Transverse colon (tissue), 4 donors: ENCODE data around the gene TARS3. TPM values are rescaled to one million over a fixed set of nuclear protein-coding genes. Genes with fewer than 3 reads are reported as not detected.

Experiments
- DNase-seq: peaks from one replicate; pipeline ENCODE4 v3.0.0-alpha.2; 2019
- H3K27ac ChIP-seq, 4 donors: fragments of 200-600 bp; sonication (generic); 2 replicates each; pipeline ENCODE4 v1.5.1; 2016 to 2018; ENCODE audit warnings: inconsistent platforms in 4 of 4
- H3K27me3 ChIP-seq: fragments of 200-600 bp; sonication (generic); 2 replicates; pipeline ENCODE4 v1.5.1; 2017; ENCODE audit warnings: inconsistent platforms
- H3K36me3 ChIP-seq, 4 donors: fragments of 200-600 bp; sonication (generic); 2 replicates each; pipeline ENCODE4 v1.5.1; 2017 to 2019; ENCODE audit warnings: inconsistent platforms in 4 of 4
- H3K4me1 ChIP-seq, 4 donors: fragments of 200-600 bp; sonication (generic); 2 replicates each; pipeline ENCODE4 v1.5.1; 2017 to 2020; ENCODE audit warnings: inconsistent platforms in 4 of 4
- H3K4me3 ChIP-seq, 4 donors: fragments of 200-600 bp; sonication (generic); 1 replicate in 1 of 4; 2 replicates in 3 of 4; pipeline versions ENCODE4 v1.5.1 to v1.6.1; 2017 to 2019; ENCODE audit warnings: inconsistent platforms in 4 of 4
- H3K9me3 ChIP-seq, 2 donors: fragments of 200-600 bp; sonication (generic); 2 replicates each; pipeline ENCODE4 v1.5.1; 2017 to 2019; ENCODE audit warnings: inconsistent platforms in 2 of 2
- CTCF ChIP-seq, 5 experiments: fragments of 200-600 bp in 3 of 5; fragments of 450-650 bp in 2 of 5; sonication (generic) in 3 of 5; IDR thresholded peaks; 1 replicate in 2 of 5; 2 replicates in 3 of 5; pipeline ENCODE4 v1.5.1; 2016 to 2017; ENCODE audit warnings: antibody characterized with exemption in 5 of 5, inconsistent platforms in 3 of 5, mild to moderate bottlenecking in 2 of 5, moderate library complexity in 1 of 5
- EP300 ChIP-seq: sonication (generic); formaldehyde crosslinking; IDR thresholded peaks from one replicate; pipeline ENCODE4 v1.6.1; 2017; ENCODE audit warnings: antibody characterized with exemption, low read depth
- POLR2A ChIP-seq: fragments of 450-650 bp; IDR thresholded peaks from one replicate; pipeline ENCODE4 v1.6.1; 2016; ENCODE audit warnings: antibody characterized with exemption, mild to moderate bottlenecking, moderate library complexity
- POLR2AphosphoS5 ChIP-seq, 3 donors: sonication (generic); formaldehyde crosslinking; IDR thresholded peaks; one replicate each; pipeline ENCODE4 v1.6.1; 2016; ENCODE audit warnings: antibody characterized with exemption in 3 of 3
- WGBS, 2 donors: methylation state at CpG; one replicate each; pipeline ENCODE4 v1.1.5; 2018; ENCODE audit warnings: low coverage in 1 of 2; 5-methylcytosine and 5-hydroxymethylcytosine counted together
- in situ Hi-C, 4 donors: fragments of 200-750 bp; cut with MboI; loops; one replicate each; pipeline versions ENCODE4 v1.15.0 to v1.15.1; 2017; ENCODE audit warnings: low sequenced_read_pairs in 3 of 4, low pct_ligation_motif_present in 1 of 4, low pct_unique_long_range_greater_than_20kb in 1 of 4
- intact Hi-C: fragments of 100-400 bp; cut with DNase I; formaldehyde crosslinking; loops from one replicate; pipeline ENCODE4 v1.15.1; 2023; ENCODE audit warnings: low total_unique reads
- total RNA-seq, 4 donors: library from RNA; depleted of rRNA; stranded (reverse); fragments of >200 nt; gene quantifications; one replicate each; pipeline ENCODE4 v1.1.0, GENCODE V29; 2016

The TARS3 gene
- total RNA-seq, 4 donors from 2014 or later: 11.7 to 55.7 (median 15.0) TPM

DNA sequence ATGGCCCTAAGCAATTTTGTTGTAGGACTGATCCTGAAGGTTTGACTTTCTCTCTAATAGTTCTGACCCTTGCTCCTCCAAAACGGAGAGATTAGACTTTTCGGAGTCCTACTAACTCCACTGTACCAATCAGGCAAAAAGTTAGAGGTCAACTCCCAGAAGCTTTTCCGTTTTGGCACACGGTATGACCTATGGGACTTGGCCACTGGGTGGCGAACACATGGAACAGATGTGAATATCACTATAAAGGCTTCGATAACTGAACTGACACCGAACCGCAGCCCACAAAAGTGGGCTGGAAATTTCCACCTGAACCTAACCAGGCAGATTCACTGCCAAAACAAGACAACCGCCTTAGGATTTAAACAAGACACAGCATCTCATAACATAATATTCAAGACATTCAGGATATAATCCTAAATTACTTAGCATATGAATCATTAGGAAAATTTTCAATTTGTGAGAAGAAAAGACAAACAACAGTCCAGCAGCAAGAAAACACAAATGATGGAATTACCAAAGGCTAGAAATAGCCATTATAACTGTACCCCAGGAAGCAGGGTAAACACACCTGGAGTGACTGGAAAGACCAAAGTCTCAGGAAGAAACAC lies 59.9 kb downstream of the TARS3 start:
- in situ Hi-C loops: no loop called here
- Histone ChIP-seq H3K27ac (no peak overlapping the region), H3K9me3 (no peaks in the 10 kb centered on the region), H3K4me1 (no peaks in the 10 kb centered on the region), H3K36me3 (peaks cover 0 to 8% (median 0%) of the 10 kb centered on the region in 4 donors), H3K4me3 (no peak overlapping the region), H3K27me3 (no peaks in the 10 kb centered on the region)
- TF ChIP-seq POLR2AphosphoS5 (IDR thresholded peaks at IDR 0.05) (no peak), CTCF (IDR thresholded peaks at IDR 0.05) (no peak), EP300 (no peak), POLR2A (no peak)
- DNase-seq: no peak
- intact Hi-C loops: loop anchor here (5.0 kb wide), 1 partner anchor 717 kb away; no protein-coding TSS in a partner anchor
- 84 to 90% methylated on average over 7 to 9 of the region's 9 CpGs for WGBS, 2 donors

DNA sequence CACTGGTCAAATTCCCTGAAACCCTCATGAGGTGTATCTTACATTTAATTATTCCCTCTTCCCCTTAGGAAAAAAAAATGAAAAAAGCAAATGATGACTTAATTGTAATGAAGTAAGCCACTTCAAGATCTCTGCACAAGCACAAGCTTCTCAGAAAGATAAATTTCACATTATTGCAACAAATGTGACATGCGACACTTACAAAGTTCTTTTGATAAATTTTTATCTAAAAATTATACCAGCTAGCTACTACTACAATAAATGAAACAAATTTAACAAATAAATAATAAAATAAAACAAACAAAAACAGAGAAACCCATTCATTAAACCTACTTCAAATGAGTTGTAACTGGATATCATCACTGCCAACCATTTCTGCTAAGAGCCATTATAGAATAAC lies 62.1 kb downstream of the TARS3 start:
- 94 to 96% methylated on average over 1 of the region's 1 CpG for WGBS, 2 donors
- H3K9me3 ChIP-seq: no peaks in the 10 kb centered on the region
- no peak overlapping the region for H3K4me3 ChIP-seq
- peaks cover 0 to 8% (median 2%) of the 10 kb centered on the region in 4 donors for H3K4me1 ChIP-seq
- no peaks in the 10 kb centered on the region for H3K27me3 ChIP-seq
- DNase-seq: no peak
- H3K36me3 ChIP-seq: peaks cover 0 to 8% (median 0%) of the 10 kb centered on the region in 4 donors
- H3K27ac ChIP-seq: no peak overlapping the region
- intact Hi-C loops (loop anchor here (5.0 kb wide), 1 partner anchor 715 kb away; no protein-coding TSS in a partner anchor), in situ Hi-C loops (no loop called here)
- TF ChIP-seq POLR2AphosphoS5 (IDR thresholded peaks at IDR 0.05) (no peak), EP300 (no peak)

- Histone ChIP-seq H3K27ac (no peak overlapping the region), H3K27me3 (no peaks in the 10 kb centered on the region), H3K4me3 (no peak overlapping the region), H3K36me3 (peaks cover 0 to 8% (median 0%) of the 10 kb centered on the region in 4 donors), H3K4me1 (peaks cover 0 to 8% (median 2%) of the 10 kb centered on the region in 4 donors), H3K9me3 (no peaks in the 10 kb centered on the region)
- DNase-seq: no peak
- TF ChIP-seq POLR2AphosphoS5 (IDR thresholded peaks at IDR 0.05) (no peak), CTCF (IDR thresholded peaks at IDR 0.05) (no peak), EP300 (no peak), POLR2A (no peak)
- in situ Hi-C loops: no loop called here
- intact Hi-C loops: loop anchor here (5.0 kb wide), 1 partner anchor 713 kb away; no protein-coding TSS in a partner anchor
- WGBS, 2 donors: 89% methylated on average over 2 of the region's 2 CpGs; no CpG with 5 or more reads in 1 of the 2 donors
These were observed 64.3 kb downstream of the TARS3 start for GRCh38 chr15:101660005-101660404.

DNA sequence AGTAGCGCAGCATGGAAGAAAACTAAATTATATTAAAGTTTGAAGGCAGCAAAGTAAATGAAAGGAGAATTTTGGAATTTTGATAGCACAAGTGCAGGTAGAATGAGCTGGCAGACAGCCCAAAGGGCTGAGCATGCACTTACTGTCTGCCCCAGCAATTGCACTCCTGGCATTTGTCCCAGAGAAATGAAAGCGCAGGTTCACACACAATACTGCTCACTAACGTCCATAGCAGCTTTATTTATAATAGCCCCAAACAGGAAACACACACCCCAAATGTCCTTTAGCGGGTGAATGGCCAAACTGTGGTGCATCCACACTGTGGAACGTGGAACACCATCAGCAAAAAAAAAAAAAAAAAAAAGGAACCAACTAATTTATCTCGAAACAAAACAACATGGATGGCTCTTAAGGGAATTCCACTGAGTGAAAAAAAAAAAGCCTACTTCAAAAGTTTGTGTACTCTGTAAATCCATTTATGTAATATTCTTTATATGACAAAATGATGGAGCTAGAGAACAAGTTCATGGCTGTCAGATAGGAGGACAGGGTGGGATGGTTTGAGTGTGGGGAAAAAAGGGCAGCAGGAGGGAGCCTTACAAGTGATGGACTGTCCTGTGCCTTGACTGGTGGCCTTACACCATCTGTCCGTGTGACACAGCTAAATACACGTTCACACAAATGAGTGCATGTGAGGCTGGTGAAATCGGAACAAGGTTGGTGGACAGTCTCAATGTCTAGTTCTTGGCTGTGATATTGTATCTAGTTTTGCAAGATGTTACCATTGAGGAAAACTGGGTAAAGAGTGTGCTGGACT lies 66.1 kb downstream of the TARS3 start:
- no peak for TF ChIP-seq CTCF (IDR thresholded peaks at IDR 0.05)
- no peak for TF ChIP-seq POLR2AphosphoS5 (IDR thresholded peaks at IDR 0.05)
- TF ChIP-seq POLR2A: no peak
- TF ChIP-seq EP300: no peak
- Histone ChIP-seq H3K9me3 (no peaks in the 10 kb centered on the region), H3K36me3 (peaks cover 0 to 8% (median 0%) of the 10 kb centered on the region in 4 donors), H3K27me3 (no peaks in the 10 kb centered on the region), H3K4me3 (no peak overlapping the region), H3K4me1 (peaks cover 0 to 13% (median 4%) of the 10 kb centered on the region in 4 donors), H3K27ac (peak overlapping the region in 2 of 4 donors; percentile 5 to 23)
- intact Hi-C loops (no loop called here), in situ Hi-C loops (no loop called here)
- WGBS, 2 donors: 56 to 58% methylated on average over 6 to 9 of the region's 9 CpGs
- peak; percentile 81 for DNase-seq
